IPS-11a (cell line): Measurements from ENCODE around the gene ADAP1.
"Not testable (repeated sequence)": the region's sequence is repeated elsewhere in the genome, so short reads cannot be mapped to it uniquely, and the experiment has no call there.

Experiments used
- H3K4me3 ChIP-seq: one replicate; pipeline ENCODE4 v1.5.1; 2013; ENCODE audit warnings: low read depth, low read length, control low read depth

The ADAP1 gene

DNA sequence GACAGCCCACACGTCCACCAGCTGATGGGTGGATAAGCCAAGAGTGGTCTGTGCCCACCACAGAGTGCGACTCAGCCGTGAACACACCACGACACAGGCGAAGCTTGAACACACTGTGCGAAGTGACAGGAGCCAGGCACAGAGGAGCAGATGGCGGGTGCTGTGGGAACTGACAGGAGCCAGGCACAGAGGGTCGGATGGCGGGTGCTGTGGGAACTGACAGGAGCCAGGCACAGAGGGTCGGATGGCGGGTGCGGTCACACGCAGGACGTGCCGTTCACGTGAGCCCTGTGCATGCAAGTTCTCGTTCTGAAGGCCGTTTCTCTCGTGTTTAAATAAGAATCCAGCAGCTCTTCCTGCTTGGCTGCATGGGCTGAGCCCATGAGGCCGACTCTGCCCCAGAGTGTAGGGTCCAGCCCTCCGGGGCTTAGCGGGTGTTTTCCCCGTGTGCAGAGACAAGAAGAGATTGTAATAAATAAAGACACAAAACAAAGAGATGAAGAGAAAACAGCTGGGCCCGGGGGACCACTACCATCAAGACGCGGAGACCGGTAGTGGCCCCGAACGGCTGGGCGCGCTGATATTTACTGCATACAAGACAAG is 5.9 kb upstream of the ADAP1 start:
- no peak overlapping the region for H3K4me3 ChIP-seq

DNA sequence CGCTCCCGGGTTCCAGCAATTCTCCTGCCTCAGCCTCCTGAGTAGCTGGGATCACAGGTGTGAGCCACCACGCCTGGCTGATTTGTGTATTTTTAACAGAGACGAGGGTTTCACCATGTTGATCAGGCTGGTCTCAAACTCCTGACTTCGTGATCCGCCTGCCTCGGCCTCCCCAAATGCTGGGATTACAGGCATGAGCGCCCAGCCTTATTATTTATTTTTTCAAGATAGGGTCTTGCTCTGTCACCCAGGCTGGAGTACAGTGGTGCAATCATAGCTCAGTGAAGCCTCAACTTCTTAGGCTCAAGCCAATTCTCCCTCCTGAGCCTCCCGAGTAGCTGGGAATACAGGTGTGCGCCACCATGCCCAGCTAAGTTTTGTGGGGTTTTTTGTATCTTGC is 5.3 kb upstream of the ADAP1 start:
- H3K4me3 ChIP-seq, result not testable (repeated sequence)

DNA sequence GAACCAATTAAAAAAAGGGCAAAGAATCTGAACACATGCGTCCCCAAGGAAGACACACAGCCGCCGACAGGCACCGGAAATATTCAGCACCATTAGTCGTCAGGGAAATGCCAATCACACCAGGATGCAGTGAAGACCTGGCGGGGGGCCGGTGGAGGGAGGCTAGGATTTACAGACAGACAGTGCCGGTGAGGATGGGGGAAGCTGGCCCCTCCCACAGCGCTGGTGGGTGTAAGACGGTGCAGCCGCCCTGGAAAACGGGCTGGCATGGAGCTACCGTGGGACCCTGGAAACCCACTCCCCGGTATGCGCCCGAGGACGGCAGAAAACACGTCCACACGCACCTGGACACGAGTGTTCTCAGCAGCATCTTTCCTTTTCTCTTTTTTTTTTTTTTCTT is 4.8 kb upstream of the ADAP1 start:
- H3K4me3 ChIP-seq, result no peak overlapping the region

DNA sequence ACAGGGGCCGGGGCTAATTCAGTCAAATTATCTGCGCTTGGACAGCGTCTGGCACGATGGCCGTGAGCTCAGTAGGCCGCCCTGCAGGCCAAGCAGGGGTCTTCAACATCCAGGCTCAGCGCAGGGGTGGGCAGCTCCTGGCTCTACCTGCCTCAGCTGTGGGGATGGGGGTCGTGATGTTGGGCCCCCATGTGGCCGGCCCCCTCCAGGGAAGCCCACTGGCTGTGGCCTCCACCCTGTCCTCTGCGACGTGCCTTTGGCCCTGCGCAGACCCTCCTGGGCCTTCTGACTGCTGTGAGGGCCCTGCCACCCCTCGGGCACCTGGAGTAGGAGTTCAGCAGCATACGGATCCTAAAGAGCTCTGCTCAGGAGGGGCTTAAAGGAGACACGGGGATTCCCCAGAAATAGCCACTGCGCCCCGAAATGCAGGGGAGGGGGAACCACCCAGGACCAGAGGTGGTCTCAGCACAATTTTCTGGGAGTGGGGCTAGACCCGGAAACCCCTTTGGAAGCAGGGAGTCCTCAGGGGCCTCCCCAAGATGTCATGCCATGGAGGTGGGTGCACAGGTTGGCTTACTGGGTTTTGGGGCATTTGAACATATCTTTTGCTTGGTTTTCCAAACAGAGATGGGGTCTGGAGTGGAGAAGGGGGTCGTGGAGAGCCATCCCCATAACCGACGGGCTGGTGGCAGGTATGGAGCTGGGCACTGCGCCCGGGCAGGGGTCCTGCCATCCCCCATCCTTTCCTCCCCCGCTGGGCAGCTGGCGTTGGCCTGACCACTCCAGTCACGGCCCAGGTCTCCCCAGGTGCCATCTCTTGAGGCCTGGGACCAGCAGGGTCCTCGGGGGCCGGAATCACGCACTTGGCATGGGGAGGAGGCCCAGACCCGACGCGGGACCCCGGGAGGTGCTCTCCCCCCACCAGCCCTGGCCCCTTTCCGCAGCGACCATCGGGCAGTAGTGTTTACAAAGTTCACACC is 4.0 kb upstream of the ADAP1 start:
- H3K4me3 ChIP-seq, result no peak overlapping the region

DNA sequence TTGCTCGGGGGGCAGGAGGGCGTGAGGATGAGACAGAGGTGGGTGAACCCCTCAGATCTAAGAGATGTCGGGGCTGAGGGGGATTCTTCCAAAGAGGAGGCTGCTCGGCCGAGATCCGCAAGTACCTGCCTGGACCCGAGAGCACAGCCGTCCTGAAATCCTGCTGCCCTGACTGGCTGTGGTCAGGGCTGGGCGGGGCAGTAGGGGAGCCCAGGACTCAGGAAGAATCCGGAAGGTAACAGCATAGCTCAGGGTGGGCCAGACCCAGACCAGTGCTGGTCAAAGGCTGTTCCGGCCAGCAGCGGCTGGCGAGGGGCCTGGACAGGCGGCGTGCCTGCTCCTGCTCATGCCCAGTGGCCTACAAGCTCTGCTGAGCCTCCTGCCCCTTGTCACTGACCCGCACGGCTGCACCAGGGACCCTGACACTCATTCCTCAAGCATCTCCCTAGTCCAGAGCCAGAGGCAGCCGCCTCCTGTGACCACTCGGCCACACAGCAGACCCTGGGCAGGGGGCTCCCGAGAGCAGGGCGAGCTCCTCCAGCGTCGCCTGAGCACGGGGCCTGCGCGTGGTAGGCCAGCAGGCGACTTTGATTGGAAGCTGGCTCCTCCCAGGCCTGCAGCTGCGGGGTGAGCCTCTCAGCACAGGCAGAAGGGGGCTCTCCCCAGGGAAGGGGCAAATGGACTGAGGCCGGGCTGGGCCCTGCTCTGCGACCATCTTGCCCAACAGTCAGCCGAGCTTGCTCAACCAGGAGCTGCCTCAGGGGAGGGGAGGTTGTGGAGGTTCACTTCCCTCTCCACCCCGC is 3.1 kb upstream of the ADAP1 start:
- no peak overlapping the region for H3K4me3 ChIP-seq

DNA sequence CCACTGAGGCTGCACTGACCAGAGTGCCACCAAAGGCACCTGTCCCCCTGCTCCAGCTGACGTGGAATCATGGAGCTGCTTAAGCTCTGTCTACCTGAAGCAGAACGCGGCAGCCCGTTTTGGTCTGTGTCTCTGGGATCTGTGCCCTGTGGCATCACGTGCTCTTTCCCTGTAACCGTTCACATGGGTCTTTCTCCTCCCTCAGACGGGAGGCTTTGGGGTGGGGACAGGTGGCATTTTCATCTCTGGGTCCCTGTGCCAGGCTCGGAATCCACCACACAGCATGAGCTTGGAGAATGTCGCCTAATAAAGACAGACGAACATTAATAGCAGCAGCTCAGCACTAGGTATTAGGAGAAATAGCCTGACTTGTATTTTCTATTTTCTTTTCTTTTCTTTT is 1.6 kb upstream of the ADAP1 start:
- no peak overlapping the region for H3K4me3 ChIP-seq

DNA sequence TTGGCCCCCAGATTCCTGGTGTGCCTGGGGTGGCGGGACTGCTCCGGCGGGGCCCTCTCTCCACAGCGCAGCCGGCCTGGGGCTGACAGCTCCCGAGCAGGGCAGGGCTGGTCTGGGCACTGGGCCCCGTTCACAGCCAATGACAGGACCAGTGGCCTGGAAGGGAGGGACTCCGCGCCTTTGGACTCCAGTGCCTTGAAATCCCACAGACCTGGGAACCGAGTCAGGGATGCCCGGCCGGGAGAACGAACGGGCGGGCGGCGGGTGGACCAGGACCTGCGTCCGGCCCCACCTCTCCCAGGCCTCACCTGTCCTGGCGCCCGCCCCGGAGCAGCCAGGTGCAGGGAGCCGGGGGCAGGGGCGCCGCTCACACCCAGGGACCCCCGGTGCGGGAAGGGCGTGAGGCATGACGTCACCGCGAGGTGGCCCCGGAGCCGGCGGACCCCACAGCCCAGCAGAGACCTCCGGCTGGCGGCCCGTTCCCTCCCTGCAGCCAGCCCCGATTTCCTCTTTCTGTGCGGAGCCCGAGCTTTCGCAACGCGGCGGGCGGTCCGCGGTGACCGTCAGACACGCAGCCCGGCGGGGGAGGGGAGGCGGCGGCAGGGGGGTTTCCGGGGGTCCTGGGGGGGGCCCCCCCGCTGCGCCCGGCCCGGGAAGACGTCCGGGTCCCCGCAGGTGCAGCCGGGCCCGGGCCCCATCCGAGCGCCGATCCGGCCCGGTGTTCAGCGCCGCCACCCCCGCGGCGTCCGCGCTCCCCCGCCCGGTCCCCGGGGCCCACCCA is 743 bp downstream of the ADAP1 start:
- H3K4me3 ChIP-seq, result peak overlapping the region; percentile 33

DNA sequence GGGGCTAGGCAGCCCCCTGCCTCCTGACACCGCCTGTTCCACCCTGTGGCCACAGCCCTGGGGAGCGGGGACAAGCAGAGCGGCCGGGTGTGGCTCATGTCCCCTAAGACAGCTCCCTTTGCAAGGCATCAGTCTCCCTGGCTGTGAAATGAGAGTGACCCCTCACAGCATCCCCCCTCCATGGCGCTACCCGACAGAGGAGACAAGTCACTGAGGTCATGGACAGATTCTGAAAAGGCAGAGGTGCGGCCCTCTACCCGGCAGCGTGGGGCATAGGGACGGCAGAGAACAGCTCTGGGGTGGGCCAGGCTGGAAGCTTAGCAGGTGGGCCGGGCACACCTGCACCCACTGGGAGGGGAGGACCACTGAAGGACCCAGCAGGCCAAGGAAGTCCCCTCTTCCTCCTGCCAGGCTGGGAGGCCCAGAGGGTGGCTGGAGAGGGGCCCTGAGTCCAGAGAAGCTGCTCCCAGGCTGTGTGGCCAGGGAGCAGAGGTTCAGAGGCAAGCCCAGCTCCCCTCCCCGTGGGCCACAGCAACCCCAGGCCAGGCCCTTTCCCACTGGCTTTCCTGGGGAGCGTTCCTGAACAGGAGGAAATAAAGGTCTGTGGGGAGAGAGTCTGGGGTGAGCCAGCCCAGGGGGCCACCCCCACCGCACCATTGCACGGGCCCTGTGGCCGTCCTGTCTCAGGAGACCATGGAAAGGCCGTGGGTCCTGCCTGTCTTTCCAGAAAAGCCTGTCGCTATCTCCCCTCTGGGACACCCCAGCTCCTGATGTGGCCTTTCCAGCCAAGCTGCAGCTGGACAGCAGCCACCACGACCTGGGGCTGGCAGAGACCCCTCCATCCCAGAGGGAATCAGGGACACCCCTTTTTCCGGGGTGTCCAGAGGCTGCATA is 1.7 kb downstream of the ADAP1 start:
- H3K4me3 ChIP-seq, result no peak overlapping the region

DNA sequence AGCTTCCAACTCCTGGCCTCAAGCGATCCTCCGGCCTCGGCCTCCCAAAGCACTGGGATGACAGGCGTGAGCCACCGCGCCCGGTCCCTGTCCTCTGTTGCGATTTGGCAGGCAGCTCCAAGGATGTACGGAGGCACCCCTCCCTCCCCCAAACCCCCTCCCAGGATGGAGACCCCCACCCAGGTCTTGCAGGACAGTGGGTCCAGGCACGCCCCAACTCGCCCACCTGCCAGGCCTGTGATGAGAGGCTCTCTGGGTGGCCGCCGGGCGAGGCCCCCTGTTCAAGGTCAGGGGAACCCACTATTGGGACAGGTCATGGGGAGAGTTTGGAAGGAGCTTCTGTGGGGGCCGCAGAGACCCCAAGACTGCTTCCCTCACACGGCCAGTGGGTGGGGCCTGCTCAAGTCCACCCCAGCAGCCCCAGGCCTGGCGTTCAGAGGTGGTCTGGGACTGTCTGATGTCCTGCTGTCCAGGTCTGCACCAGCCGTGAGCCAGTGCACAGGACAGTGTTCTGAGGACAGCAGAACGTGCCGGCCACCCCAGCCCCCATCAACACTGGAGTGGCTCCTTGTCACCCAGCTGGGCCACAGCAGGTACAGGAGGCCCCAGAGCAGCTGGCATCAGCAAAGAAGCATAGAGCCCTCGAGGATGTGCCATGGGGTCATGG is 2.5 kb downstream of the ADAP1 start:
- H3K4me3 ChIP-seq, result no peak overlapping the region

DNA sequence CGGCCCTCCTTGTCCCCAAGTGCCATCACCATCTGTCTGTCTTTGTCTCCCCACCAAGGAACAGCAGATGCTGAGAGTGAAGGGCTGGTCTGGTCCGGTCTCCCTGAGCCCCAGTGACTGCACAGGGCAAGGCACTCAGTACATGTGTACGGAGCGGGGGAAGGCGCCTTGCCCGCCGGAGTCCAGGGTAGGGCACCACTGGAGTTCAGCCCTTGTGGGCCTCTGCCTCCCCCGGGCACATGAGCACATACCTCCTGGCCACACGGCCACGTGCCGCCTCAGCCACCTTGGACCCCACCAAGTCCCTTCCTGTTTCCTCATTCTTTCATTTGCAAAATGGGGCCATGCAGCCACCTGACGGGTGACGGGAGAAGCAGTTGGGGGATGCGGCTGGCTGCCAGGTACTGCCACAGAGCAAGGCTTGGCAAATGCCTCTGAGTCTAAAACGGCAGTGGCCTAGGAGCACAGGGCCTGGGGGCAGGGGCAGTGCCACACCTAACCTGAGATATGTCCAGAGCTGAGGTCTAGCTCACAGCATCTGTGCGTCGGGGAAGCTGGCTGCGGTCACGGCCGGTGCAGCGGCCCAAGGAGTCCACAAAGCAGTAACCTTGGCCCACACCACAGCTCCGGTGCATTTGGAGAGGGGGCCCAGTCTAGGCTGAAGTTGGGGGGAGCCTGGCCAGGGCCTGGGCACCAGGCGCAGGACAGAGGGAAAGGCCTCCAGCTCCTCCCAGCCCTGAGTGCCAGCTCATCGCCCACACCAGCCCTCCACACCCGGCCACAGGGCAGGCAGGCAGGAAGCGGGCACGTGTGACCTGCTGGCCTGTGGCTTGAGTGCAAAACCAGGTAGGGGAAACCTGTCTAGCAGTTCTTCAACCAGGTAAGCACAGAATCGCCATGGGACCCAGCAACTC is 5.2 kb downstream of the ADAP1 start:
- no peak overlapping the region for H3K4me3 ChIP-seq

DNA sequence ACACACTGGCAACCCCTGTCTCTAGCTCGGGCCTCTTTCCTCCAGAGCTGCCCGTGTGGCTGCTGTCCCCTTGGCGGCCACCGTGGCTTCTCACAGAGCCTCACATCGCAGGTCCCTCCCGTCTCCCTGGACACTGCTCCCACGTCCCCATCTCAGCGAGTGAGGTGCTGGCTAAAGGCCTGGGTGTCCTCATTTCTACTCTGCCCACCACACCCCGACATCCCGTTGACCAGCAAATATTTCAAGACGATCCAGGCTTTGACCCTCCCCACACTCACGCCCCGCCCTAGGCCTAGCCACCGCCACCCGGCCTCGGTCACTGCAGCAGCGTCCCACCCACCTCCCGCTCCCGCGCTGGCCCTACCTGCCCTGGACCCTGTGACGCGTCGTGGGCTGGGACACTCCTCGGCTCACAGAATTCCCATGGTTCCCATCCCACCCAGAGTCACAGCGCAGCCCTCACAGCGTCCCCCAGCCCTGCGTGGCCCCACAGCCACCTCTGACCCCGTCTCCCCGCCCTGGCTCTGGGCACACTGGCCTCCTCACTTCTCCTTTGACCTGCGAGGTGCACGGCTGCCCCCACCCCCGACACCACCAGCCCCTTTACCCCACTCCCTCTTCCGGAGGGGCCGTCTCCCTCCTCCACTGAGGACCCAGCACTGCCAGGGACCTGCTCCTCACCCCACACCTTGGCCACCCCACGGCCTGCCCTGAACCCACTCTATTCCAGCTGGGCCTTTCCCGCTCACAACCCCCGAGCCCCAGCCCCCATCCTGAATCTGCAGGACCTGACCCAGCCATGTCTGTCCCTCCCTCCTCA is 6.9 kb downstream of the ADAP1 start:
- no peak overlapping the region for H3K4me3 ChIP-seq

DNA sequence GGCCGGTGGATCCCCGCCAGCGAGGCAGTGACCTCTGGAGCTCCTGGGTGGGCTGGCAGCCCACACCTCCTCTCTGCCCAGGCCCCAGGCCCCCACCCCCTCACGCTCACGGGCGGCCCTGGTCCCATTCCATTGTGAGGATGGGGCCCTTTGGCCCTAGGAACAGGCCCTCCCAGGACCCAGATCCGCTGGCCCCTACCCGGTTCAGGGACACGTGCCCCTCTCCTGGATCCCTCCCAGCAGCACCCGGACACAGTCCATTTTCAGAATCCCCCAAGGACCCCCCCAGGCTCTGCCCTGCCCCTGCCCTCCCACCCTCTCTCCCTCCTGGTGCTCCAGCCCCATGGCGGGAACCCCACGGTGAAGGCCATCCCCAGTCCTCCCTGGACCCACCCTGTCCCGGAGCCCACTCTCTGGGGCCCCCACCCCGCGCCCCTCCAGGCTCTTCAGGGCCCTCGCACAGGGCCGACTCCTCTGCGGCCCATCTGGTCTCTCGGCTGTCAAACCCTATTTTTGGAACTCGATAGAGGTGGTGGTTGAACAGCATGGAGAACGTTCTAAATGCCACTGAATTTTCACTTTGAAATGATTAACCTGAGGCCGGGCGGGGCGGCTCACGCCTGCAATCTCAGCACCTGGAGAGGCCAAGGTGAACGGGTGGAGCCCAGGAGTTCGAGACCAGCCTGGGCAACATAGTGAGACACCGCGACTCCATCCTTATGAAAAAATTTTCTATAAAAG is 8.1 kb downstream of the ADAP1 start:
- H3K4me3 ChIP-seq, result no peak overlapping the region

DNA sequence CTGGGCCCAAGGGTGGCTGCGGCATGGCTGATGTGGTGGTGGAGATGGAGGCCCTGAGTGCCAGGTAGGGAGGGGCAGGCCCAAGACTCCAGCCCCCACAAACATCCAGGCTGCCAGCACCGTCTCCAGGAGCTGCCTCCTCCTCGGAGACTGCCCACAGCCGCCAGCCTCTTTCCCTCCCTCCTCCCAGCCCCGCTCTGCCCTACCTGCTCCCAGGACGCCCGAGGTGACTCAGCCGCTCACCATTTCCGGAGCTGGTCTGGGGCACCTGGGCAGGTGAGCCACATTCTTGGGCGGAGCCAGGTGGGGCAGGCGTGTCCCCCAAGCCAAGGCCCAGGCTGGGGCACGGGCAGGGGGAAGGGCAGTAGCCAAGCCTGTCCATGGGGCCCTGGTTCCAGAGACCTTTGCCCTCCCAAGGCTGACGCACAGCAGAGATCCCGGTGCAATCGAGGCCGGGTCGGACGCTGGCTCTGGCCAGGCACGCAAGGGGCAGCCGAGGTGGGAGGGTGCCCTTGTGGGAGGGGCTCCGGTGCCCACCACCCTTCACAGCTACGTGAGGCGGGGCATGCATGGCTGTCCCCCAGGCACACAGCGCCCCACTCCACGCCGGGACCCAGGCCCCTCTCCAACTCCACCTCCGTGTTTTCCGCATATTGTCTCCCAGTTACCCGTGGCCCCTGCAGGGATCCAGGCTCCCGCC is 8.8 kb downstream of the ADAP1 start:
- no peak overlapping the region for H3K4me3 ChIP-seq

DNA sequence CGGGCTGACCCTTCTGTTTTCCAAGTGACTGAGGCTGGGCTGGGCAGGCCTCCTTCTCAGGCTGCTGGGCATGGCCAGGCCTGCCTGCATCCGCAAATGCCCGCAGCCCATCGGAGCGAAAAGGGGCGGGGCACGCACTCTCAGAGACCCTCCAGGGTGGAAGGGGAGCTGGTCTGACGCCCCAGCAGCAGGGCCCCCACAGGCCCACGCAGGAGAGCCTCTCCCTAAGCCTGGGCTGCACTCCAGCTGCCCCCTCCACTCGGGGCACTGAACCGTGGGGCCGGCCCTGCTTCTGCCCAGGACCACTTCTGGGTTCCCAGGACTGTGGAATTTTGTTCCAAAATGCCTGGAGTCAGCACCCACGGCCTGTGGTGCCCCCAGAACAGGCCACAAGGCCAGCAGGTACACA is 9.3 kb downstream of the ADAP1 start:
- H3K4me3 ChIP-seq, result no peak overlapping the region

DNA sequence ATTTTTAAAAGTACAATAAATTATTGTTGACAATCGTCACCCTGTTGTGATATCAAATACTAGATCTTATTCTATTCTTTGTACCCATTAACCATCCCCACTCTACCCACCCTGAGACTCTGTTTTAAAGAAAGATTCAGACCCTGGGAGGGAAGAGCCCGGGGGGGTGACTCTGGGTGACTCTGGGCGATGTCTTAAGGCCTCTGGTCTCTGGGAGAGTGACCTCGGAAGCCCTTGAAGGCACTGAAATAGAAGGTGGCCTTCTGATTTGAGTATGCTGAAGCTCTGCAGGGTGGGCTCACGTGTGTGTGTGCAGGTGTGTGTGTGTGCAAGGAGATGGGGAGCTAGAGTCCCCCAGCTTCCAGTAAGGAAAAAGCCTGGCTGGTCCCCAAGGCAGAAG is 9.7 kb downstream of the ADAP1 start:
- H3K4me3 ChIP-seq, result no peak overlapping the region

DNA sequence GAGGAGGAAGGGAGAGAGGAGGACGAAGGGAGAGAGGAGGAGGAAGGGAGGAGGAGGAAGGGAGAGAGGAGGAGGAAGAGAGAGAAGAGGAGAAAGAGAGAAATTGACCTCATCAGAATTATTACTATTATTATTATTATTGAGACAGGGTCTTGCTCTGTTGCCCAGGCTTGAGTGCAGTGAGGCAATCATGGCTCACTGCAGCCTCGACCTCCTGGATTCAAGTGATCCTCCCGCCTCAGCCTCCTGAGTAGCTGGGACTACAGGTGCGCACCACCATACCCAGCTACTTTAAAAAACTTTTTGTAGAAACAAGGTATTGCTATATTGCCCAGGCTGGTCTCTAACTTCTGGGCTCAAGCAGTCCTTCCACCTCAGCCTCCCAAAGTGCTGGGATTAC is 10.7 kb downstream of the ADAP1 start:
- H3K4me3 ChIP-seq, result not testable (repeated sequence)
